Measurements from ENCODE around the gene SIT1.

GRCh38 chr9:35686222-35687203 lies 35.8 kb upstream of the SIT1 start:
- TF ChIP-seq CTCF (IDR thresholded peaks at IDR 0.05): no peak
- TF ChIP-seq POLR2A (IDR thresholded peaks at IDR 0.05): no peak
